Endothelial cell (in vitro differentiated cells): Measurements from ENCODE around the gene SDK2. TPM values are rescaled to one million over a fixed set of nuclear protein-coding genes. Genes with fewer than 3 reads are reported as not detected.

Experiments
- DNase-seq: peaks from one replicate; pipeline ENCODE4 v3.0.0; 2021; ENCODE audit warnings: low spot score
- H3K27ac Mint-ChIP-seq: one replicate; pipeline ENCODE4 v1.8.0; 2021; ENCODE audit warnings: mixed read lengths, inconsistent platforms; ENCODE audit not compliant: unreplicated experiment
- H3K27me3 Mint-ChIP-seq: one replicate; pipeline ENCODE4 v1.8.0; 2021; ENCODE audit warnings: mild to moderate bottlenecking, moderate library complexity, mixed read lengths, inconsistent platforms; ENCODE audit not compliant: unreplicated experiment
- H3K36me3 Mint-ChIP-seq: one replicate; pipeline ENCODE4 v1.8.0; 2021; ENCODE audit warnings: mild to moderate bottlenecking, low read depth, mixed read lengths, inconsistent platforms; ENCODE audit not compliant: unreplicated experiment
- H3K4me1 Mint-ChIP-seq: one replicate; pipeline ENCODE4 v1.8.0; 2021; ENCODE audit warnings: mild to moderate bottlenecking, mixed read lengths, inconsistent platforms; ENCODE audit not compliant: unreplicated experiment
- H3K4me3 Mint-ChIP-seq: one replicate; pipeline ENCODE4 v1.8.0; 2021; ENCODE audit warnings: mild to moderate bottlenecking, mixed read lengths, inconsistent platforms; ENCODE audit not compliant: unreplicated experiment
- H3K9me3 Mint-ChIP-seq: one replicate; pipeline ENCODE4 v1.8.0; 2021; ENCODE audit warnings: mixed read lengths, inconsistent platforms; ENCODE audit not compliant: unreplicated experiment
- total RNA-seq: library from RNA; stranded (reverse); fragmentation: NEBNext Ultra II Directional; extraction: Animal tissue kit (Norgen Biotek cat#: 25700); gene quantifications from one replicate; pipeline ENCODE4 v1.2.1, GENCODE V29; 2021; ENCODE audit not compliant: unreplicated experiment
- TF ChIP-seq, protein P1 (sequence below): fragments of 200-600 bp; sonication (generic); IDR thresholded peaks from one replicate; pipeline ENCODE4 v1.5.0; 2021; ENCODE audit warnings: antibody characterized with exemption; ENCODE audit not compliant: unreplicated experiment

Gene SDK2
- total RNA-seq, 1 donor from 2014 or later, result 2.4 TPM

DNA sequence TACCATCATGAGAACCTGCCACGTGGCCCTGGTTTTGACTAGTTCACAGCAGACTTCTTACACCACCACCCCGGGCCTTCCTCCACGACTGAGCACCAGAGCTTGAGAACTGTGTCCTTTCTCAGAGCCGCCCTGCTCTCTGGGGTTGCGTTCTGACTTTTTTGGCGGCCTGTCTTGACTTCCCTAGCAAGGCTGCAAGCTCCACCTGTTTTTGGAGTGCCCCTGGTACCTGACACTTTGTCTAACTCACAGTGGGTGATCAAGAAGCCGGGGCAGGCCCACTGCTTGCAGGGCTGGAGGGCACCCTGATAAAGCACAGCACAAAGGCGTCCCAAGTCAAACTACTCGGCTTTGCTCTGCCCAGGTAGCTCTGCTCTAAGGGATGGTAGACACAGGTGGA is 154.3 kb downstream of the SDK2 start:
- Mint-ChIP-seq H3K27ac (no peak overlapping the region), H3K9me3 (no peaks in the 10 kb centered on the region), H3K36me3 (no peaks in the 10 kb centered on the region), H3K4me1 (peaks cover 14% of the 10 kb centered on the region), H3K27me3 (peaks cover 4% of the 10 kb centered on the region), H3K4me3 (no peak overlapping the region)
- TF ChIP-seq, protein P1, sequence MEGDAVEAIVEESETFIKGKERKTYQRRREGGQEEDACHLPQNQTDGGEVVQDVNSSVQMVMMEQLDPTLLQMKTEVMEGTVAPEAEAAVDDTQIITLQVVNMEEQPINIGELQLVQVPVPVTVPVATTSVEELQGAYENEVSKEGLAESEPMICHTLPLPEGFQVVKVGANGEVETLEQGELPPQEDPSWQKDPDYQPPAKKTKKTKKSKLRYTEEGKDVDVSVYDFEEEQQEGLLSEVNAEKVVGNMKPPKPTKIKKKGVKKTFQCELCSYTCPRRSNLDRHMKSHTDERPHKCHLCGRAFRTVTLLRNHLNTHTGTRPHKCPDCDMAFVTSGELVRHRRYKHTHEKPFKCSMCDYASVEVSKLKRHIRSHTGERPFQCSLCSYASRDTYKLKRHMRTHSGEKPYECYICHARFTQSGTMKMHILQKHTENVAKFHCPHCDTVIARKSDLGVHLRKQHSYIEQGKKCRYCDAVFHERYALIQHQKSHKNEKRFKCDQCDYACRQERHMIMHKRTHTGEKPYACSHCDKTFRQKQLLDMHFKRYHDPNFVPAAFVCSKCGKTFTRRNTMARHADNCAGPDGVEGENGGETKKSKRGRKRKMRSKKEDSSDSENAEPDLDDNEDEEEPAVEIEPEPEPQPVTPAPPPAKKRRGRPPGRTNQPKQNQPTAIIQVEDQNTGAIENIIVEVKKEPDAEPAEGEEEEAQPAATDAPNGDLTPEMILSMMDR, result no peak
- DNase-seq, result no peak

DNA sequence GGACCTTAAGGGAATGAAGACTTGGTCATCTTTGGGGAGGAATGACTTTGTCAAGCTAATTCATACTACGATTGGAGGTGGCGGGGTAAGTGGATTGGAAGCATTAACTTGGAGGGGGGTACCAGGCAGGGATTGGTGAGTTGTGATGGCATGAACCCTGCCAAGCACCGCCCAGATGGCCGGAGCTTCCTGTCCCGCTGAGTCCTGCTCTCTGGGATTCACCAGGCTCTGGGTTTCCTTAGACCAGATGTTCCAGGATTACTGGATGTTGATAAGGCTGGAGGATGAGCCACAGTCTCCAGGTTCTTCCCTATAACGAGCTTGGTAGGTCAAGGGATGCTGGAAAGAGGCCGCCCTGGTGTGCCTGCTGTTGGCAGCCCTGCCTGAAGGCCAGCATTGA is 154.9 kb downstream of the SDK2 start:
- Mint-ChIP-seq H3K27ac (no peak overlapping the region), H3K4me3 (no peak overlapping the region), H3K27me3 (peaks cover 6% of the 10 kb centered on the region), H3K36me3 (no peaks in the 10 kb centered on the region), H3K4me1 (peaks cover 14% of the 10 kb centered on the region), H3K9me3 (no peaks in the 10 kb centered on the region)
- no peak for DNase-seq
- TF ChIP-seq, protein P1, result no peak

DNA sequence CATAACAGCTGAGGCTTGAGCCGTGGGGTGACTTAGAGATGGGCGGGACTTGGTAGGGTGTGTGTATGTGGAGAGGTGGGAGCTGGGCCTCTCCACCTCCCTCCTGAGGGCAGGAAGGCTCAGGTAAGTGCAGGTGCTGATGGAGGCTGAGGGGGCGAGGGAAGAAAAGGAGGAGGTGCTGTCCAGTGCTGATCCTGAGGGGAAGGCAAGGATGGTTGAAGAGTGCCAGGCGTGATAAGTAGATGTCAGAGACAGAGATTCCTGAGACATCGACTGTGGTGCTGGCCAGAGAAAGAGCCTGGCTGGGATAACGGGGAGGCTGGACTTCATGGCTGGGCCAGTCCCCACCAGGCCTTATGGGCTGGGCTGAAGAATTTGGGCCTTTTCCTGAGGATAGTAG is 159.1 kb downstream of the SDK2 start:
- no peaks in the 10 kb centered on the region for H3K9me3 Mint-ChIP-seq
- DNase-seq, result no peak
- TF ChIP-seq, protein P1, result no peak
- peaks cover 12% of the 10 kb centered on the region for H3K4me1 Mint-ChIP-seq
- H3K36me3 Mint-ChIP-seq, result no peaks in the 10 kb centered on the region
- peaks cover 4% of the 10 kb centered on the region for H3K27me3 Mint-ChIP-seq
- H3K4me3 Mint-ChIP-seq, result no peak overlapping the region
- no peak overlapping the region for H3K27ac Mint-ChIP-seq

DNA sequence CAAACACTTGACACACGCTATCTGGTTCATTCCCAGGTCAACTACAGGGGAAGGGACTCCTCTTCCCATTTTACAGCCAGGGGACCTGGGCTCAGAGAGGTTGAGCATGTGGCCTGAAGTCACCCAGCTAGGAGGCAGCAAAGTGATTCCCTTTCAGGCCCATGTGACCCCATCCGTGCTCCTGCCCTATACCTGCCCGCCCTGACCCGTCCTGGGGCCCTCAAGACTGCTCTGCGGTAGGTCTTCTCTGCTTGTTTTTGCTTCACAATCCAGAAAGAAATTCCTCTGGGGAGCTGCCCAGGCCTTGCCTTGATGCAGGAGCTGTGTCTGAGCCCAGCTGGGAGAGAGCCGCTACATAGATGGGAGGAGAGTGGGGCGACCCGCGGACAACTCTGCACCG is 161.4 kb downstream of the SDK2 start:
- Mint-ChIP-seq H3K27me3 (peaks cover 6% of the 10 kb centered on the region), H3K27ac (no peak overlapping the region), H3K4me3 (no peak overlapping the region), H3K9me3 (no peaks in the 10 kb centered on the region), H3K36me3 (no peaks in the 10 kb centered on the region), H3K4me1 (peaks cover 4% of the 10 kb centered on the region)
- DNase-seq, result no peak
- TF ChIP-seq, protein P1, result no peak

DNA sequence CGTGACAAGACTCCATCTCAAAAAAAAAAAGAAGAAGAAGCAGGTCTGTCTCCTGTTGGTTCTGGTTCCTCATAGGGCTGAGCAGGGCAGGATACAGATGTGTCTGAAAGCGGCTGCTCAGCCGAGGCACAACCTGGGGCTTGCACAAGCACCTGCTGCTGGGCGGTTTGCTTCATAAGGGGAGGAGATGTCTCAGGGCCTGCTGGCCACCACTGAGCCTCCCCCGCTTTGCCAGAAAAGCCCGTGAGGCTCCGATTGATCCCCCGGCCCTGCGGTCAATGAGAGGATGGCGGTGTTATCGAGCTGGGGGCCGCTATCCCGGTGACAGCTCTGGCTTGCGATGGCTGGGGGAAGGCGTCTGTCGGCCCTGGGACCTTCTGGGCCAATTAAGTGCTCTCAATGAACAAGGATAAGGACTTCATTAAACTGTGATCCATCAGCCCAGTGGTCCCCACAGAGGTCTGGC is 162.0 kb downstream of the SDK2 start:
- Mint-ChIP-seq H3K9me3 (no peaks in the 10 kb centered on the region), H3K4me1 (peaks cover 4% of the 10 kb centered on the region), H3K27ac (no peak overlapping the region), H3K36me3 (no peaks in the 10 kb centered on the region), H3K27me3 (peaks cover 6% of the 10 kb centered on the region), H3K4me3 (no peak overlapping the region)
- TF ChIP-seq, protein P1, result no peak
- DNase-seq, result no peak
